ENCODE data around the gene GRAMD1A. TPM values are rescaled to one million over a fixed set of nuclear protein-coding genes. Genes with fewer than 3 reads are reported as not detected.

The GRAMD1A gene
- total RNA-seq, 1 donor from 2014 or later = 88.0 TPM

DNA sequence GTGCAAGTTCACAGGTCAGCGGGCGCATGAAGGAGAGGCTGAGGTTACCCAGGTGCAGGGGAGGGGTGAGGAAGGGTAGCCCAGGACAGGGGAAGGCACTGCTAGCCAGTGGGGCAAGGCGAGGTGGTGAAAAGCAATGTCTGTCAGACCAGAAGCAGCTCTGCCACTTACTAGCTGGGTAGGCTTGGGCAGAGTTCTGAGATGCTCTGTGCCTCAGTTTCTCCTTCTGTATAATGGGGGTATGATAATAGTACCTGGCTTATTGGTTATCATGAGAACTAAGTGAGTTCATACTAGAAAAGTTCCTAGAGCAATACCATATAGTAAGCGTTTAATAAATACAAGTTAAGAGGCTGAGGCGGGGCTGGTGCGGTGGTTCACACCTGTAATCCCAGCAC is 15.8 kb downstream of the GRAMD1A start:
- Histone ChIP-seq H3K36me3 (ENCODE audit: control insufficient read depth, insufficient read depth, low read length) (peaks cover 4% of the 10 kb centered on the region), H3K4me3 (ENCODE audit: low read depth, low read length) (no peak overlapping the region), H3K27me3 (ENCODE audit: control insufficient read depth, insufficient read depth, low read length) (no peaks in the 10 kb centered on the region)
- TF ChIP-seq CTCF (IDR thresholded peaks at IDR 0.05; ENCODE audit: insufficient read depth, low read length, poor library complexity, severe bottlenecking) = no peak
- DNase-seq (ENCODE audit: low read depth) = no peak

DNA sequence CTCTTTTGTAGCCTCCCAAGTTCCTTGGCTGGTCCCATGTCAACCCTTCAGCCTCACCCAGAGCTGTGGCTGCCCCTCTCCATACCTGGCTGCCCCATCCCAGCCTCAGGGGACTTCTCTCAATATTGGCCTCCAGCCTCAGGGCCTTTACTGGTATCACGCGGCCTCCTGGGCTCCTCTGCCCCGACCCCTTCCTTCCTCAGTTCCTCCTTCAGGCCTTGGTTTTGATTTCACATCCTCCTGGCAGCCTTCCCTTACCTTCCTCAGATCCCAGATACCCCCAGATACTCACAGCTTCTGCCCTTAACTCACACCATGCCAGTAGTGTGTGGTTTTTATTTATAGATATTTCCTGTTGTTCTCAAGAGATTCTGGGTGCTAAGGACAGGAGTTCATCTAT is 17.4 kb downstream of the GRAMD1A start:
- no peaks in the 10 kb centered on the region for H3K27me3 ChIP-seq (ENCODE audit: control insufficient read depth, insufficient read depth, low read length)
- no peak for DNase-seq (ENCODE audit: low read depth)
- no peak for TF ChIP-seq CTCF (IDR thresholded peaks at IDR 0.05; ENCODE audit: insufficient read depth, low read length, poor library complexity, severe bottlenecking)
- H3K4me3 ChIP-seq (ENCODE audit: low read depth, low read length) = no peak overlapping the region
- peaks cover 3% of the 10 kb centered on the region for H3K36me3 ChIP-seq (ENCODE audit: control insufficient read depth, insufficient read depth, low read length)

- Histone ChIP-seq H3K27me3 (ENCODE audit: control insufficient read depth, insufficient read depth, low read length) (no peaks in the 10 kb centered on the region), H3K36me3 (ENCODE audit: control insufficient read depth, insufficient read depth, low read length) (peaks cover 3% of the 10 kb centered on the region), H3K4me3 (ENCODE audit: low read depth, low read length) (no peak overlapping the region)
- no peak for TF ChIP-seq CTCF (IDR thresholded peaks at IDR 0.05; ENCODE audit: insufficient read depth, low read length, poor library complexity, severe bottlenecking)
- DNase-seq (ENCODE audit: low read depth) = no peak
Measured at GRCh38 chr19:35018379-35018778, 18.3 kb downstream of the GRAMD1A start.

GRCh38 chr19:35019144-35019543 is 19.0 kb downstream of the GRAMD1A start:
- no peak for DNase-seq (ENCODE audit: low read depth)
- Histone ChIP-seq H3K4me3 (ENCODE audit: low read depth, low read length) (no peak overlapping the region), H3K27me3 (ENCODE audit: control insufficient read depth, insufficient read depth, low read length) (no peaks in the 10 kb centered on the region), H3K36me3 (ENCODE audit: control insufficient read depth, insufficient read depth, low read length) (peaks cover 3% of the 10 kb centered on the region)
- TF ChIP-seq CTCF (IDR thresholded peaks at IDR 0.05; ENCODE audit: insufficient read depth, low read length, poor library complexity, severe bottlenecking) = no peak

DNA sequence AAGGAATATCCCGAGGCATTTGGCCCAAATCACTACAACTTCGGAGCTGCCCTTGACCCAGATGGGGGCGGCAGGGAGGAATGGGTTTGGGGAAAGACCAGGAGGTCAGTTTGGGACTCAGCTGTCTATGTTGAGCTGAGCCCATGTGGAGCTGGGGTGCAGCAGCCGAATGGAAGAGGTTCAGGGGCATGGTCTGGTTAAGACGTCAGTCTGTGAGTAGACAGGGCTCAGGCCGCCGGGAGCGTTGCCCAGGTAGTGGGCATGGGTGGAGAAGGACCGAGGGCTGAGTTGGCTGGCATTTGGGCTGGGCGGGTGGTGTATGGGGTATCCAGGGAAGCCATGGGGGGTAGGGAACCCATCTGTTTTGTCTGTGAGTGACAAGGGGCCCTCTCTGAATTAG is 20.9 kb downstream of the GRAMD1A start:
- no peaks in the 10 kb centered on the region for H3K27me3 ChIP-seq (ENCODE audit: control insufficient read depth, insufficient read depth, low read length)
- H3K36me3 ChIP-seq (ENCODE audit: control insufficient read depth, insufficient read depth, low read length) = peaks cover 5% of the 10 kb centered on the region
- no peak overlapping the region for H3K4me3 ChIP-seq (ENCODE audit: low read depth, low read length)
- DNase-seq (ENCODE audit: low read depth) = no peak
- TF ChIP-seq CTCF (IDR thresholded peaks at IDR 0.05; ENCODE audit: insufficient read depth, low read length, poor library complexity, severe bottlenecking) = no peak

- DNase-seq (ENCODE audit: low read depth) = no peak
- Histone ChIP-seq H3K36me3 (ENCODE audit: control insufficient read depth, insufficient read depth, low read length) (peaks cover 5% of the 10 kb centered on the region), H3K27me3 (ENCODE audit: control insufficient read depth, insufficient read depth, low read length) (no peaks in the 10 kb centered on the region), H3K4me3 (ENCODE audit: low read depth, low read length) (no peak overlapping the region)
- TF ChIP-seq CTCF (IDR thresholded peaks at IDR 0.05; ENCODE audit: insufficient read depth, low read length, poor library complexity, severe bottlenecking) = no peak
Measured at GRCh38 chr19:35021596-35021995, 21.5 kb downstream of the GRAMD1A start.

Data from kidney epithelial cell (primary cell).